Subcutaneous adipose tissue (tissue), 4 donors: ENCODE measurements around the gene OLFML2B. TPM values are rescaled to one million over a fixed set of nuclear protein-coding genes. Genes with fewer than 3 reads are reported as not detected.

Source experiments
- CTCF ChIP-seq: fragments of 450-650 bp; IDR thresholded peaks from one replicate; pipeline ENCODE4 v1.5.1; 2016; ENCODE audit warnings: low read depth, mild to moderate bottlenecking, control low read depth, antibody characterized with exemption, moderate library complexity
- total RNA-seq, 4 donors: library from RNA; depleted of rRNA; stranded (reverse); fragments of >200 nt; gene quantifications; one replicate each; pipeline ENCODE4 v1.1.0, GENCODE V29; 2016

Gene OLFML2B
- total RNA-seq, 4 donors from 2014 or later = 5.8 to 43.3 (median 9.6) TPM

- TF ChIP-seq CTCF = no peak
Observed at GRCh38 chr1:161999301-162000052, 24.2 kb downstream of the OLFML2B start.

DNA sequence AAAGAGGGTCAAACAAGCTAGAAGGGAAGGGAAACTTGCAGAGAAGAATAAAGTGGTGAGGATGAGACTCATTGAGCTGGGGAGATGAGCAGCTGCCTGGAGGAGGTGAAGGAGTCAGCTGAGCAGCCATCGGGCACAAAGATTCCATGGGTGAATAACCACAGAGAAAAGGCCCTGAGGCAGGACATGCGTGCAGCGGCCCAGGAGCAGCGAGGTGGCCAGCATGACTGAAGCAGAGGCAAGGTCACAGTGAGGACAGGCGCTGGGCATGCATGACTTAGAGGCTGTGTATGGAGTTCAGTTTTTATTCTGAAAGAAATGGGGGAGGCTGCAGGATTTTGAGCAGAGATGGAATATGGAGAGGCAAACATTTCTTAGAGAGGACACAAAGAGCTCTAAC lies 24.9 kb downstream of the OLFML2B start:
- TF ChIP-seq CTCF = no peak

DNA sequence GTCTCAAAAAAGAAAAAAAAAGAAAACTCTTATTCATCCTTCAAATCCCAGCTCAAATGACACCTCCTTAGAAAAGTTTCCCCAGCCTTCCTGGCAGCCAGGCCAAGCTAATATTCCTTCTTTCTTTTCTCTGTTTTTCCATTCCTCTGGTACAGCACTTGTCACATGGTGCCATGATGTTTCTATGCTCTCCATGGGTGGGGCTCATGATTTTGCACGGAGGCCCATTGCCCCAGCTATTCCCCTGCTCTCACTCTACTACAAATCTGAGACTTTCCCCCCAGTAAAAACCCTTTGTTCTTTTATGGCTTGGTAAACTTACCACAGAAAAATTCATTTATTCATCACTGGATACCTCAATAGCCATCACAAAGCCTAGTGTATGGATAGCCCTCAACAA lies 26.5 kb downstream of the OLFML2B start:
- no peak for TF ChIP-seq CTCF

- no peak for TF ChIP-seq CTCF
Observed at GRCh38 chr1:161994175-161994668, 29.4 kb downstream of the OLFML2B start.

GRCh38 chr1:161993576-161993975 lies 30.1 kb downstream of the OLFML2B start:
- no peak for TF ChIP-seq CTCF

- no peak for TF ChIP-seq CTCF
Observed at GRCh38 chr1:161989786-161990185, 33.9 kb downstream of the OLFML2B start.

DNA sequence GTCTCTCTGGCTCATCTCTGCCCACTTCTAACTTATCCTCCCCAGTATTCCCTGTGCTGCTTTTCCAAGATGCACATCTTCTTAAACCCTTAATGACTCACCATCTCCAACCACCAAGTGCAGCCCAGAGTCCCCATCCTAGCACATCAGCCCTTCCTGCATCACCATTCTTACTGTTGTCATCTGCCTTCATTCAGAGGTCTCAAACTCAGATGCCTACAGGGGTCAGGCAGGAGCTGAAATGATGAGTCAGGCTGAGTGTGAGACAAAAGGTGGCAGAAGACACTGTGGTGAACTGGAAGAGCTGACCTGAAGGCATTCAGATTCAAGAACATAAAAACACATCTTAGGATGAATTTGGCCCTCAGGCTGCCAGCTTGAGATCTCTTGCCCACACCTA lies 34.6 kb downstream of the OLFML2B start:
- no peak for TF ChIP-seq CTCF
